ENCODE measurements around the gene KCNJ5. TPM values are rescaled to one million over a fixed set of nuclear protein-coding genes. Genes with fewer than 3 reads are reported as not detected.

KCNJ5 gene
- total RNA-seq, 2 experiments from 2014 or later: not detected

GRCh38 chr11:128947773-128948172, 56.6 kb downstream of the KCNJ5 start:
- H3K4me3 Mint-ChIP-seq: no peak overlapping the region
- H3K9me3 Mint-ChIP-seq: no peaks in the 10 kb centered on the region
- peaks cover 14% of the 10 kb centered on the region for H3K27me3 Mint-ChIP-seq
- no peaks in the 10 kb centered on the region for H3K4me1 Mint-ChIP-seq
- ChIA-PET POLR2A (no interaction called here), CTCF (interaction anchor here (0.6 to 2.1 kb wide), 7 partner anchors 9 to 796 kb away, joined by 3 to 8 read pairs (median 3); no protein-coding TSS in a partner anchor)
- H3K36me3 Mint-ChIP-seq (ENCODE audit: low read depth): no peaks in the 10 kb centered on the region
- DNase-seq: no peak
- H3K27ac Mint-ChIP-seq: no peak overlapping the region

GRCh38 chr11:128948583-128948982, 57.4 kb downstream of the KCNJ5 start:
- Mint-ChIP-seq H3K4me1 (no peaks in the 10 kb centered on the region), H3K36me3 (ENCODE audit: low read depth) (no peaks in the 10 kb centered on the region), H3K4me3 (no peak overlapping the region), H3K27me3 (peaks cover 21% of the 10 kb centered on the region), H3K27ac (no peak overlapping the region), H3K9me3 (no peaks in the 10 kb centered on the region)
- ChIA-PET CTCF (interaction anchor here (1.2 to 2.1 kb wide), 6 partner anchors 8 to 65 kb away, joined by 3 to 8 read pairs (median 4); no protein-coding TSS in a partner anchor), POLR2A (interaction anchor here (0.5 kb wide), 1 partner anchor 15 kb away, joined by 6 read pairs; no protein-coding TSS in a partner anchor)
- DNase-seq: no peak

- peaks cover 25% of the 10 kb centered on the region for H3K27me3 Mint-ChIP-seq
- no peak overlapping the region for H3K27ac Mint-ChIP-seq
- no peak for DNase-seq
- no peaks in the 10 kb centered on the region for H3K4me1 Mint-ChIP-seq
- H3K4me3 Mint-ChIP-seq: no peak overlapping the region
- no peaks in the 10 kb centered on the region for H3K9me3 Mint-ChIP-seq
- H3K36me3 Mint-ChIP-seq (ENCODE audit: low read depth): no peaks in the 10 kb centered on the region
- ChIA-PET POLR2A (no interaction called here), CTCF (no interaction called here)
These were observed 58.8 kb downstream of the KCNJ5 start for GRCh38 chr11:128949791-128950454.

GRCh38 chr11:128953151-128953550, 62.0 kb downstream of the KCNJ5 start:
- no peaks in the 10 kb centered on the region for H3K9me3 Mint-ChIP-seq
- H3K4me3 Mint-ChIP-seq: no peak overlapping the region
- DNase-seq: no peak
- ChIA-PET POLR2A (no interaction called here), CTCF (no interaction called here)
- H3K36me3 Mint-ChIP-seq (ENCODE audit: low read depth): no peaks in the 10 kb centered on the region
- peaks cover 29% of the 10 kb centered on the region for H3K27me3 Mint-ChIP-seq
- no peak overlapping the region for H3K27ac Mint-ChIP-seq
- peaks cover 2% of the 10 kb centered on the region for H3K4me1 Mint-ChIP-seq

- Mint-ChIP-seq H3K27me3 (peaks cover 21% of the 10 kb centered on the region), H3K27ac (no peak overlapping the region), H3K4me1 (peaks cover 2% of the 10 kb centered on the region), H3K36me3 (ENCODE audit: low read depth) (no peaks in the 10 kb centered on the region), H3K4me3 (no peak overlapping the region), H3K9me3 (no peaks in the 10 kb centered on the region)
- POLR2A ChIA-PET: no interaction called here
- CTCF ChIA-PET: interaction anchor here (1.1 to 2.4 kb wide), 7 partner anchors 8 to 71 kb away, joined by 3 to 20 read pairs (median 5); no protein-coding TSS in a partner anchor
- no peak for DNase-seq
These were observed 64.5 kb downstream of the KCNJ5 start for GRCh38 chr11:128955636-128956035.

- ChIA-PET CTCF (interaction anchor here (0.6 to 2.4 kb wide), 12 partner anchors 9 to 88 kb away, joined by 3 to 20 read pairs (median 4); no protein-coding TSS in a partner anchor), POLR2A (interaction anchor here (1.5 kb wide), 1 partner anchor 72 kb away, joined by 3 read pairs; no protein-coding TSS in a partner anchor)
- H3K4me3 Mint-ChIP-seq: no peak overlapping the region
- DNase-seq: peak; percentile 36
- peaks cover 2% of the 10 kb centered on the region for H3K4me1 Mint-ChIP-seq
- H3K36me3 Mint-ChIP-seq (ENCODE audit: low read depth): no peaks in the 10 kb centered on the region
- H3K9me3 Mint-ChIP-seq: no peaks in the 10 kb centered on the region
- H3K27ac Mint-ChIP-seq: no peak overlapping the region
- peaks cover 18% of the 10 kb centered on the region for H3K27me3 Mint-ChIP-seq
These were observed 65.4 kb downstream of the KCNJ5 start for GRCh38 chr11:128956401-128957201.

GRCh38 chr11:128957202-128957482, 66.0 kb downstream of the KCNJ5 start:
- CTCF ChIA-PET: interaction anchor here (0.7 to 2.4 kb wide), 9 partner anchors 10 to 88 kb away, joined by 3 to 20 read pairs (median 5); no protein-coding TSS in a partner anchor
- H3K4me3 Mint-ChIP-seq: no peak overlapping the region
- H3K27ac Mint-ChIP-seq: no peak overlapping the region
- H3K4me1 Mint-ChIP-seq: peaks cover 2% of the 10 kb centered on the region
- DNase-seq: no peak
- peaks cover 18% of the 10 kb centered on the region for H3K27me3 Mint-ChIP-seq
- H3K9me3 Mint-ChIP-seq: no peaks in the 10 kb centered on the region
- POLR2A ChIA-PET: interaction anchor here (0.6 to 1.5 kb wide), 2 partner anchors 72 to 81 kb away, joined by 3 read pairs; no protein-coding TSS in a partner anchor
- H3K36me3 Mint-ChIP-seq (ENCODE audit: low read depth): no peaks in the 10 kb centered on the region

GRCh38 chr11:128961645-128962044, 70.5 kb downstream of the KCNJ5 start:
- Mint-ChIP-seq H3K4me1 (peaks cover 39% of the 10 kb centered on the region), H3K4me3 (no peak overlapping the region), H3K36me3 (ENCODE audit: low read depth) (peaks cover 4% of the 10 kb centered on the region), H3K27ac (no peak overlapping the region), H3K27me3 (peaks cover 1% of the 10 kb centered on the region), H3K9me3 (no peaks in the 10 kb centered on the region)
- DNase-seq: no peak
- POLR2A ChIA-PET: no interaction called here
- CTCF ChIA-PET: interaction anchor here (1.9 to 2.2 kb wide), 2 partner anchors 13 to 77 kb away, joined by 5 to 8 read pairs; no protein-coding TSS in a partner anchor

GRCh38 chr11:128962896-128963295, 71.7 kb downstream of the KCNJ5 start:
- DNase-seq: no peak
- Mint-ChIP-seq H3K4me1 (peaks cover 39% of the 10 kb centered on the region), H3K27ac (no peak overlapping the region), H3K9me3 (no peaks in the 10 kb centered on the region), H3K4me3 (no peak overlapping the region), H3K27me3 (no peaks in the 10 kb centered on the region), H3K36me3 (ENCODE audit: low read depth) (peaks cover 4% of the 10 kb centered on the region)
- ChIA-PET CTCF (interaction anchor here (1.9 to 2.2 kb wide), 2 partner anchors 15 to 78 kb away, joined by 5 to 8 read pairs; no protein-coding TSS in a partner anchor), POLR2A (no interaction called here)

GRCh38 chr11:128963744-128964325, 72.7 kb downstream of the KCNJ5 start:
- POLR2A ChIA-PET: interaction anchor here (0.7 kb wide), 1 partner anchor 15 kb away, joined by 6 read pairs; no protein-coding TSS in a partner anchor
- CTCF ChIA-PET: interaction anchor here (2.2 kb wide), 1 partner anchor 79 kb away, joined by 8 read pairs; no protein-coding TSS in a partner anchor
- Mint-ChIP-seq H3K36me3 (ENCODE audit: low read depth) (peaks cover 4% of the 10 kb centered on the region), H3K9me3 (no peaks in the 10 kb centered on the region), H3K27ac (peak overlapping the region; percentile 70), H3K4me1 (peaks cover 39% of the 10 kb centered on the region), H3K4me3 (no peak overlapping the region), H3K27me3 (no peaks in the 10 kb centered on the region)
- no peak for DNase-seq

- peak overlapping the region; percentile 70 for H3K27ac Mint-ChIP-seq
- DNase-seq: no peak
- ChIA-PET CTCF (no interaction called here), POLR2A (interaction anchor here (0.7 kb wide), 1 partner anchor 16 kb away, joined by 6 read pairs; no protein-coding TSS in a partner anchor)
- no peak overlapping the region for H3K4me3 Mint-ChIP-seq
- H3K36me3 Mint-ChIP-seq (ENCODE audit: low read depth): peaks cover 4% of the 10 kb centered on the region
- H3K9me3 Mint-ChIP-seq: no peaks in the 10 kb centered on the region
- no peaks in the 10 kb centered on the region for H3K27me3 Mint-ChIP-seq
- H3K4me1 Mint-ChIP-seq: peaks cover 39% of the 10 kb centered on the region
These were observed 73.3 kb downstream of the KCNJ5 start for GRCh38 chr11:128964463-128964930.

- peaks cover 47% of the 10 kb centered on the region for H3K4me1 Mint-ChIP-seq
- H3K36me3 Mint-ChIP-seq (ENCODE audit: low read depth): peaks cover 8% of the 10 kb centered on the region
- no peak for DNase-seq
- CTCF ChIA-PET: no interaction called here
- no peaks in the 10 kb centered on the region for H3K27me3 Mint-ChIP-seq
- H3K9me3 Mint-ChIP-seq: no peaks in the 10 kb centered on the region
- POLR2A ChIA-PET: no interaction called here
- peak overlapping the region; percentile 21 for H3K4me3 Mint-ChIP-seq
- H3K27ac Mint-ChIP-seq: peak overlapping the region; percentile 79
These were observed 74.3 kb downstream of the KCNJ5 start for GRCh38 chr11:128965485-128965884.

Data from activated CD4-positive, alpha-beta T cell treated with anti-CD3 and anti-CD28 coated beads, Interleukin-2, amount 10 ng/mL, durations not matched to agents 7 days and 5 days (primary cell).